Measurements from ENCODE around the gene PTMA.

PTMA gene

GRCh38 chr2:231677632-231678104 is 30.7 kb upstream of the PTMA start:
- peak; percentile 93 for DNase-seq

GRCh38 chr2:231679908-231680284 is 28.4 kb upstream of the PTMA start:
- DNase-seq = no peak

GRCh38 chr2:231680285-231680991 is 27.9 kb upstream of the PTMA start:
- no peak for DNase-seq

GRCh38 chr2:231680992-231681852 is 27.1 kb upstream of the PTMA start:
- DNase-seq = no peak

- DNase-seq = no peak
Measured at GRCh38 chr2:231682603-231683291, 25.6 kb upstream of the PTMA start.

- no peak for DNase-seq
Measured at GRCh38 chr2:231683292-231684235, 24.8 kb upstream of the PTMA start.

GRCh38 chr2:231684314-231685223 is 23.8 kb upstream of the PTMA start:
- no peak for DNase-seq

GRCh38 chr2:231685349-231686191 is 22.8 kb upstream of the PTMA start:
- no peak for DNase-seq

GRCh38 chr2:231686192-231687100 is 21.9 kb upstream of the PTMA start:
- DNase-seq = no peak

- DNase-seq = peak; percentile 89
Measured at GRCh38 chr2:231687133-231687852, 21.0 kb upstream of the PTMA start.

GRCh38 chr2:231687961-231688360 is 20.4 kb upstream of the PTMA start:
- DNase-seq = no peak

- DNase-seq = no peak
Measured at GRCh38 chr2:231688719-231689118, 19.6 kb upstream of the PTMA start.

GRCh38 chr2:231689124-231689893 is 19.0 kb upstream of the PTMA start:
- no peak for DNase-seq

GRCh38 chr2:231691251-231691772 is 17.0 kb upstream of the PTMA start:
- DNase-seq = no peak

GRCh38 chr2:231692847-231693246 is 15.5 kb upstream of the PTMA start:
- DNase-seq = no peak

- DNase-seq = no peak
Measured at GRCh38 chr2:231693956-231694355, 14.4 kb upstream of the PTMA start.

GRCh38 chr2:231696004-231696367 is 12.3 kb upstream of the PTMA start:
- no peak for DNase-seq

All from activated CD8-positive, alpha-beta memory T cell treated with anti-CD3 and anti-CD28 coated beads for 24 hours (primary cell).